IPS DF 6.9 (cell line): ENCODE data around the gene INSR.

Experiments
- DNase-seq: peaks from one replicate; pipeline ENCODE4 v3.0.0-alpha.2; 2013; ENCODE audit warnings: low read depth, low spot score
- H3K27ac ChIP-seq: one replicate; pipeline ENCODE4 v1.5.1; 2013; ENCODE audit warnings: low read length, control low read depth
- H3K27me3 ChIP-seq: 2 replicates; pipeline ENCODE4 v1.6.1; 2013; ENCODE audit warnings: mild to moderate bottlenecking, low read length; ENCODE audit not compliant: control insufficient read depth, insufficient read depth
- H3K36me3 ChIP-seq: 2 replicates; pipeline ENCODE4 v1.6.1; 2013; ENCODE audit warnings: low read length; ENCODE audit not compliant: control insufficient read depth, insufficient read depth
- H3K4me1 ChIP-seq: 2 replicates; pipeline ENCODE4 v1.6.1; 2013; ENCODE audit warnings: low read length; ENCODE audit not compliant: control insufficient read depth, insufficient read depth
- H3K4me3 ChIP-seq: 2 replicates; pipeline ENCODE4 v1.5.1; 2013; ENCODE audit warnings: mild to moderate bottlenecking, low read length
- H3K9me3 ChIP-seq: 2 replicates; pipeline ENCODE4 v1.6.1; 2013; ENCODE audit warnings: low read length, inconsistent platforms; ENCODE audit not compliant: control insufficient read depth, insufficient read depth
- WGBS: extraction: QIAGEN DNeasy Blood & Tissue Kit; methylation state at CpG from one replicate; pipeline ENCODE4 v1.1.7; 2013; ENCODE audit warnings: mixed read lengths, missing lambda C conversion rate; ENCODE audit not compliant: insufficient read length, insufficient coverage; 5-methylcytosine and 5-hydroxymethylcytosine counted together

Gene INSR

DNA sequence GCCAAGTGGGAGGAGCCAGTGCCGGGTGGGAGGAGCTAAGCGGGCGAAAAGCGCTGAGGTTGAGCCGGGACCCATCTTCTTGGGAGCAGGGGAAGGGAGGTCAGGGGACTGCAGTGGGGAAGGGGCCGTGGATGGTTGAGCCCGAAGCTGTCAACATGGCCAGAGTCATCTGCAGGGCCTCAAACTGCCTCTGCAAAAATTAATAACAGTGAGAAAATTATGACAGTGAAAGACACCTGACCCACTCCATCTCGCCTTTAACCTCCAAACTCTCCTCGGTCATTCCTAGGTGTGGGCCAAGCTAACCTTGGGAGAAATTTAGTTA is 194.7 kb downstream of the INSR start:
- H3K4me1 ChIP-seq = no peaks in the 10 kb centered on the region
- H3K9me3 ChIP-seq = no peaks in the 10 kb centered on the region
- H3K27ac ChIP-seq = no peak overlapping the region
- peak; percentile 70 for DNase-seq
- no CpG with 5 or more reads among the region's 9 CpGs for WGBS
- H3K36me3 ChIP-seq = no peaks in the 10 kb centered on the region; the same call in 1 of the 2 replicates
- peak overlapping the region; percentile 35; the same call in 1 of the 2 replicates for H3K4me3 ChIP-seq
- H3K27me3 ChIP-seq = no peaks in the 10 kb centered on the region

DNA sequence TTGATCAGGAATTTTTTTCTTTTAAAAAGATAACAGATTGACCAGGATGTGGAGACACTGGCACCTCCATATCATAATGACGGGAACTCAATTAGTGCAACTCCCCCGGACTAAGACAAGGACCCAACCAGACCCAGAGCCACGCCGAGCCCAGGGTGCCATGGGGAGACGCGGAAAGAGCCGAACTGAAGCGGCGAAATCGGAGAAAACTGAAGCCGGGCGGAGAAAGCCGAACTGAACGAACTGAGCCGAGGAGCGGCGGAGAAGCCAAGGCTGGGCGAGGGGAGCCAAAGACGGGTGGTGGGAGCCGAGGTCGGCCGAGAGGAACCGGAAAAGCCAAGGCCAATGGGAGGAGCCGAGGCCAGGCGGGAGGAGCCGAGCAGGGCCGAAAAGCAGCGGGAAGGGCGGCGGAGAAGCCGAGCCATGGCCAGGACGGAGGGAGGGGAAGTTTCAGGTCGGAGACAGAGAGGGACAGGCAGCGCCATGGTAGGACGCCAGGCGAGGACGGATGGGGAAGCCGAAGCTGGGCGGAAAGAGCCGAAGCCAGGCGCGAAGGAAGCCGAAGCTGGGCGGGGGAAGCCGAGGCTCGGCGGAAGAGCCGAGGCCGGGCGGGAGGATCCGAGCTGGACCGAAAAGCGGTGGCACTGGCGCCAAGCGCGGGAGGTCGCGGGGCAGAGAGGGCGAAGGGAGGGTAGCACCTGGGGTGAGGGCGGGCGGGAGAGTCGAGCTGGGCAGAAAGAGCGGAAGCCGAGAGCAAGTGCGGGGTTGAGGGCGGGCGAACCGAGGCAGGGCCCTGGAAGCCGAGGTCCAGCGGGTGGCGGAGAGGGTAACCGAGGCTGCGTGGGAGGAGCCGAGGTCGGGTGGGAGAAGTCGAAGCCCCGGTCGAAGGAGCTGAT is 195.3 kb downstream of the INSR start:
- Histone ChIP-seq H3K4me3 (peak overlapping the region; percentile 35; the same call in 1 of the 2 replicates), H3K27ac (no peak overlapping the region), H3K9me3 (no peaks in the 10 kb centered on the region), H3K27me3 (no peaks in the 10 kb centered on the region), H3K36me3 (no peaks in the 10 kb centered on the region; the same call in 1 of the 2 replicates), H3K4me1 (no peaks in the 10 kb centered on the region)
- DNase-seq = peak; percentile 67
- no CpG with 5 or more reads among the region's 78 CpGs for WGBS

DNA sequence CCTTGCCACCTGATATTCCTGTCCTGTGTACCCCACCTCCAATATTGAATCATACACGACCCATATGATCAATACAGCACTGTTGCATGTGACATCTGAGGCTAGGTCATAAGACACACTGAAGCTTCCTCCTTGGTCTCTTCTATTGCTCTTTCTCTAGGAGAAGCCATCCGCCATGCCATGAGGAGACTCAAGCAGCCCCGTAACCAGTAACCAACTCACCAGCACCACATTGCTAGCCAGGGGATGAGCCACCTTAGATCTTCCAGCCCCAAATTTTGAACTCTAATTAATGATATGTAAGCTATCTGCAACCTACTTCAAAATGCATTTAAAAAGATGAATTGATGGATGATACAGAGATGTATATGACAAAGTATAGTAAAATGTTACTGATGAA is 196.1 kb downstream of the INSR start:
- DNase-seq = no peak
- no peak overlapping the region for H3K27ac ChIP-seq
- H3K36me3 ChIP-seq = no peaks in the 10 kb centered on the region; the same call in 1 of the 2 replicates
- no peak overlapping the region for H3K4me3 ChIP-seq
- no peaks in the 10 kb centered on the region for H3K4me1 ChIP-seq
- no CpG with 5 or more reads among the region's 3 CpGs for WGBS
- no peaks in the 10 kb centered on the region for H3K27me3 ChIP-seq
- no peaks in the 10 kb centered on the region for H3K9me3 ChIP-seq

DNA sequence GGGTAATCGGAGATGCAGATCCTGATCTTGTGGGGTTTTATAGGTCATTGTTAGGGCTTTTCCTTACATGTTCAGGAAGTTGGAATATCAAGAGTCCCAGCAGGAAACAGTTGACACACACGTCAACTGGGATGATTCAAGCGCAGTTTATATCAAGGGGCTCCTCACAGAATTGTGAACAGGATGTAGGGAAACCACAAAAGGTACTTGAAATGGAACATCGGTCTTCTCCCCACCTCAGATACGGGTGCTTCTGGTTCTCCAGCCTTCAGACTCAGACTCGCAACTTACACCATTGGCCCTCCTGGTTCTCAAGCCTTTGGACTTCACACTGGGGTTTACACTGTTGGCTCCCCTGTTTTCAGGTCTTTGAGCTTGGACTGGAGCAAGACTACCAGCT is 205.2 kb downstream of the INSR start:
- no peak overlapping the region for H3K4me3 ChIP-seq
- no peak overlapping the region for H3K27ac ChIP-seq
- DNase-seq = no peak
- H3K36me3 ChIP-seq = peaks cover 4% of the 10 kb centered on the region; the same call in 1 of the 2 replicates
- no CpG with 5 or more reads among the region's 6 CpGs for WGBS
- H3K9me3 ChIP-seq = peaks cover 5% of the 10 kb centered on the region
- no peaks in the 10 kb centered on the region for H3K4me1 ChIP-seq
- no peaks in the 10 kb centered on the region for H3K27me3 ChIP-seq

DNA sequence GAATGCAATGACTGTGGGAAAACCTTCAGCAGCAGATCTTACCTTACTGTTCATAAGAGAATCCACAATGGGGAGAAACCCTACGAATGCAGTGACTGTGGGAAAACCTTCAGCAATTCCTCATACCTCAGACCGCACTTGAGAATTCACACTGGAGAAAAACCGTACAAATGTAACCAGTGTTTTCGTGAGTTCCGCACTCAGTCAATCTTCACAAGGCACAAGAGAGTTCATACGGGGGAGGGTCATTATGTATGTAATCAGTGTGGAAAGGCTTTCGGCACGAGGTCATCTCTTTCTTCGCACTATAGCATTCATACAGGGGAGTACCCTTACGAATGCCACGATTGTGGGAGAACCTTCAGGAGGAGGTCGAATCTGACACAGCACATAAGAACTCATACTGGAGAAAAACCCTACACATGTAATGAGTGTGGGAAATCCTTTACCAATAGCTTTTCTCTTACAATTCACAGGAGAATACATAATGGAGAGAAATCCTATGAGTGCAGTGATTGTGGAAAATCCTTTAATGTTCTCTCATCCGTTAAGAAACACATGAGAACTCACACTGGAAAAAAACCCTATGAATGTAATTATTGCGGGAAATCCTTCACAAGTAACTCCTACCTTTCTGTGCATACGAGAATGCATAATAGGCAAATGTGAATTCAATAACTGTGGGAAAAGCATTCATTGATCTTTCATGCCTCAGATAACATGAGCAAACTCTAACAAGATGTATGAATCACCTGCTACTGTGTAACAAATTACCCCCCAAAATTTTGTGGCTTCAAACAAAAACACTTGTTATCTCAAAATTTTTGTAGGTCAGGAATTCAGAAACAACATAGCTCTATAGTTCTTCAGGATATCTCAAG is 210.9 kb downstream of the INSR start:
- Histone ChIP-seq H3K4me1 (no peaks in the 10 kb centered on the region), H3K27me3 (no peaks in the 10 kb centered on the region), H3K36me3 (peaks cover 45% of the 10 kb centered on the region), H3K27ac (no peak overlapping the region), H3K4me3 (no peak overlapping the region), H3K9me3 (peaks cover 22% of the 10 kb centered on the region)
- no CpG with 5 or more reads among the region's 15 CpGs for WGBS
- no peak for DNase-seq

DNA sequence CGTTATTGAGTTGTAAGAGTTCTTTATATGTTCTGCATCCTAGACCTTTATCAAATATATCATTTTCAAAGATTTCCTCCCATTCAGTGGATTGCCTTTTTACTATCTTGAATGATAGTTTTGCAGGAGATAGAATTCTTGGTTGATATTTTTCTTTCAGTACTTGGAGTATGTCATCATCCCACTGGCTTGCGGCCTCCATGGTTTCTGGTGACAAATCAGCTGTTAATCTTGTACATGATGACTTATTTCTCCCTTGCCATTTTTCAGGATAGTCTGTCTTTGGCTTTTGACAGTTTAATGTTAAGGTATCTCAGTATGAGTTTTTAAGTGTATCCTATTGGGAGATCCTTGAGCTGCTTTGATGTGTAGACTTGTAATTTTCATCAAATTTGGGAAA is 216.2 kb downstream of the INSR start:
- Histone ChIP-seq H3K9me3 (peaks cover 15% of the 10 kb centered on the region), H3K4me1 (no peaks in the 10 kb centered on the region), H3K27ac (no peak overlapping the region), H3K36me3 (peaks cover 53% of the 10 kb centered on the region), H3K27me3 (no peaks in the 10 kb centered on the region), H3K4me3 (no peak overlapping the region)
- no peak for DNase-seq
- WGBS = no CpG with 5 or more reads among the region's 2 CpGs

DNA sequence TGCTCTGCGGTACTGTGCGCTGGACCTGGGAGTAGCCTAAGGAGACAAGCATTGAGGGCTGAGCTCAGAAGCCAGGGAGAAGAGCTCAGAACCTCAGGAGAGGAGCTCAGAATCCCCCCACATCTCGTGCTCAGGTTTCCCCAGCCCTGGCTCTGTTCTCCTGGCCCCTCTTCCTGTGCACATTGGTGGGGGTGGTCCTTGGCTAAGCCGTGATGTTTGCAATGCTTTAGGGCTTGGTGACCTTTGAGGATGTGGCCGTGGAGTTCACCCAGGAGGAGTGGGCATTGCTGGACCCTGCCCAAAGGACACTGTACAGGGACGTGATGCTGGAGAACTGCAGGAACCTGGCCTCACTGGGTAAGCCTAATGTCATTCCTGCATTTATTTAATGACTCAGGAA is 218.1 kb downstream of the INSR start:
- peaks cover 39% of the 10 kb centered on the region for H3K36me3 ChIP-seq
- WGBS = no CpG with 5 or more reads among the region's 6 CpGs
- H3K4me3 ChIP-seq = no peak overlapping the region
- no peak overlapping the region for H3K27ac ChIP-seq
- no peak for DNase-seq
- no peaks in the 10 kb centered on the region for H3K4me1 ChIP-seq
- H3K27me3 ChIP-seq = no peaks in the 10 kb centered on the region
- H3K9me3 ChIP-seq = peaks cover 6% of the 10 kb centered on the region

DNA sequence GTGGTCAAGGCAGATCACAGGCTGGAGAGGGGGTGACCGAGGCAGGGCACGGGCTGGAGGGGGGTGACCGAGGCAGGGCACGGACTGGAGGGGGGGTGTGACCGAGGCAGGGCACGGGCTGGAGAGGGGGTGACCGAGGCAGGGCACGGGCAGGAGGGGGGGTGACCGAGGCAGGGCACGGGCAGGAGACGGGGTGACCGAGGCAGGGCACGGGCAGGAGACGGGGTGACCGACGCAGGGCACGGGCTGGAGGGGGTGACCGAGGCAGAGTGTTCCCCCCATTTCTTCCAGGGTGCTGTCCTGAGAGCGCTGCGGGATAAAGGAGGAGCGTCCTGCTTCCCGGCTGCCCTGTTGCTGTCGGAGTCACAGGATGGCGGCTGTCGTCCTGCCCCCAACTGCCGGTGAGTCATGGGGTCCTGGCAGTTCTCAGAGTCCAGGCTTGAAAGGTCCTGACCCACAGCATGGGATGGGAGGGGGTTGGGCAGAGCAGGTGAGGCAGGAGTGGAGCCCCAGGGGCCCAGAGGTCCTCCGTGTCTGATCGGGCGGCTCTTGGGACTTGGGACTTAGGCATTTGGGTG is 219.4 kb downstream of the INSR start:
- H3K36me3 ChIP-seq = peaks cover 27% of the 10 kb centered on the region
- no peak for DNase-seq
- WGBS = no CpG with 5 or more reads among the region's 29 CpGs
- no peaks in the 10 kb centered on the region for H3K27me3 ChIP-seq
- peaks cover 3% of the 10 kb centered on the region; the same call in 1 of the 2 replicates for H3K9me3 ChIP-seq
- no peak overlapping the region for H3K4me3 ChIP-seq
- H3K4me1 ChIP-seq = no peaks in the 10 kb centered on the region
- no peak overlapping the region for H3K27ac ChIP-seq

DNA sequence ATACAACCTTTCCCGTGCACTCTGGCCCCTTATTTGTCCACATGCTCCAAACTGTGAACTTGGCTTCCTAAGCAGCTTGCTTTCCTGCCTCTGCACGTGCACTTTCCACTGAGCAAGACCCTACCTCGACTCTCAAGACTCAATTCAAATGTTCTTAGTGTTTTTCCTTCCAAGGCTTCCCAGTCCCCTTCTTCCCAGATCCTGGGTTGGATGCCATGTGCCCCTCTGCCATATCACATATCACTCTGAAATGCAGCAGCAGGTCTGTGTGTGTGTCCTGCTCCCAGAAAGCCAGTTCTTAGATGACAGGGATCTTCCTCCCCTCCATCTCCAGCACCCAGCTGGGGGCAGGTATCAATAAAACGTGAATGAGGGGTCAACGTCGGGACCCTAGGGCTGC is 221.7 kb downstream of the INSR start:
- 100% methylated on average over 1 of the region's 6 CpGs for WGBS
- peaks cover 22% of the 10 kb centered on the region for H3K36me3 ChIP-seq
- no peaks in the 10 kb centered on the region for H3K27me3 ChIP-seq
- no peak overlapping the region for H3K4me3 ChIP-seq
- H3K27ac ChIP-seq = no peak overlapping the region
- H3K4me1 ChIP-seq = no peaks in the 10 kb centered on the region
- peaks cover 3% of the 10 kb centered on the region; the same call in 1 of the 2 replicates for H3K9me3 ChIP-seq
- DNase-seq = no peak

DNA sequence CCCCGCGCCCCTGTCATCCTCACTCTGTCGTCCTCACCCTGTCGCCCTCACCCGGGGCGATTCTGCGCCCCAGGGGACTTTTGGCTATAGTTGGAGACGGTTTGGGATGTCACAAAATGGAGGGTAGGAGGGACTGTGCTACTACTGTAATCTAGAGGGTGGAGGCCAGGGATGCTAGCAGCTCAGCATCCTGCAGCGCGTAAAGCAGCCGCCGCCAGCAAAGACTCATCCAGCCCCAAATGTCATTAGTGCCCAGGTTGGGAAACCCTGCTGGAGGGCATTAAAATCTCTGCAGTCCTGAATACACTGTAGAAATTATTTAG is 224.3 kb downstream of the INSR start:
- peaks cover 6% of the 10 kb centered on the region for H3K36me3 ChIP-seq
- no CpG with 5 or more reads among the region's 12 CpGs for WGBS
- no peak for DNase-seq
- no peaks in the 10 kb centered on the region for H3K9me3 ChIP-seq
- peak overlapping the region; percentile 79 for H3K4me3 ChIP-seq
- H3K4me1 ChIP-seq = no peaks in the 10 kb centered on the region
- no peaks in the 10 kb centered on the region for H3K27me3 ChIP-seq
- H3K27ac ChIP-seq = no peak overlapping the region
